ENCODE data around the gene HEMK1.

The HEMK1 gene

DNA sequence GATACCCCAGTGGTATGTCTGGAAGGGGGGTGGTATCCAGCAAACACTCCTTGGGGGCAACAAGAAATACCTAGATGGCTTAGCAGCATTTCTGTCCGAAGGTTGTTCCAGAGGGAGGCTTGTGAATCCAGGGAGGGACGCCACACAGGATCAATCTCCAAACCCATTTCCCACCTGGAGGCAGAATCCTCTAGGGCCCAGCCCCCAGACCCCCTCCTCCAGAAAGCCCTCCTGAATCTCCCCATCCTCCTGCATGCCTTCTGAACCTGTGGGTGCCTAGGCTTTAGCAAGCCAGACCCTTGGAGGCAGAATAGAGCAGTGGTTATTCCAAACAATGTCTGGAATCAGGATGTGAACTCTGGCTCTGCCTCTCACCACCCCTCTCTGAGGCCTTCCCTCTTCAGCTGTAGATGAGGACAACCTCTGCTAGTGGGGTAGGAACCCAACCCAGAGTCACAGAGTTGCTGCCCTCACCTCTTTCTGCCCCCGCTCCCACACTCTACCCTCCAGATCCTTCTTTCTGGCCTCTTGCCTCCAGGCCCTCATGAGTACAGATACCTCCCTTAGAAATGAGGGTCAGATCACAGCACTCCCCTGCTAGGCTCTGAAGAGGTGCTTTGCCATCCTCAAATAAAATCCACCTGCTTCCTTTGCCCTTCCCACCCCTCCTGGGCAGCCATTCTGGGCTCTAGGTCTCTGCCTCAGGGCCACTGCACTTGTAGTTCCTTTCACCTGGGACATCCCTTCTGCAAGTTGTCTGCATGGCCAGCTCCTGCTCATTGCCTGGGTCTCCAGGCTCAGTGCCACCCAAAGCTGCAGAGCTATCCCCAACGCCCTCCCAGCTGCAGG lies 34.2 kb downstream of the HEMK1 start:
- no peak for DNase-seq

- no peak for DNase-seq
These were observed 34.8 kb downstream of the HEMK1 start for GRCh38 chr3:50604110-50604621.

GRCh38 chr3:50604628-50605588 lies 35.6 kb downstream of the HEMK1 start:
- peak in 1 of 2 donors; percentile 65 for DNase-seq

GRCh38 chr3:50605901-50606326 lies 36.6 kb downstream of the HEMK1 start:
- peak in 1 of 2 donors; percentile 24 for DNase-seq

- peak; percentile 34 to 60 for DNase-seq
These were observed 37.3 kb downstream of the HEMK1 start for GRCh38 chr3:50606596-50606995.

DNA sequence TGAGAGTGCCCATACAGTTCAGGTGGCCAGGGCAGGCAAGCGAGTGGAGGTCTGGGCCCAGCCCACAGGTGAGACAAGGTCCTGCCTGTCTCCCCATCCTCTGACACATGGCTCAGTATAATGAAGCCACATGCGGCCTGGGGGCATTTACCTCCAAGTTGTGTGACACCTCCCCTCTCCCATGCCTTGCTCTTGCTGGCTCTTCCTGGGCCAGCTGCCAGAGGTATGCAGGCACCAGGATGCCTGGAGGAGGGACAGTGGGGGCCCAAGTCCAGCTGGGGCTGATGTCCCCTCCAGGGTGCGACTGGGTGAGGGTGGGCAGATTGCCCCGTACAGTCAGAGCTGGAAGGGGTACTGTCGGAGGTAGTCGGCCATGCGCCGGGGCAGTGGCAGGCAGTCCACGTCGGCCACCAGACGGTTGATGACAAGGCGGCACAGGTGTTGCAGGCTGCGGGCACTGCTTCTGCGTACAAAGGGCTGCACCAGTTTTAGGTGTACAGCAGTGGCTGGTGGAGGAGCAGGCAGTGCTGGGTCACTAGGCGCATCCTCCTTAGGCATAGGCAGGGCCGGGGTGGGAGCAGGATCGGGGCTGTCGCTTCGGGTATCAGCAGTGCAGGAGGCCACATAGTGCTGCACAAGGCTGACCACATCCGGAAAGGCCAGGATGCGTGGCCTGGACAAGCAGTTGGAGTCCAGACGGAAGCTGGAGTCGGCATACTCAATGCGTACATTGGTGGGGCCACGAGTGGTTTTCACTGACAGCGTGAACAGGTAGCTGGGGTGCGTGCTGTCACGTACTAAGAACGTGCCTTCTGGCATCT lies 38.2 kb downstream of the HEMK1 start:
- DNase-seq = no peak

GRCh38 chr3:50608278-50608677 lies 39.0 kb downstream of the HEMK1 start:
- no peak for DNase-seq

DNA sequence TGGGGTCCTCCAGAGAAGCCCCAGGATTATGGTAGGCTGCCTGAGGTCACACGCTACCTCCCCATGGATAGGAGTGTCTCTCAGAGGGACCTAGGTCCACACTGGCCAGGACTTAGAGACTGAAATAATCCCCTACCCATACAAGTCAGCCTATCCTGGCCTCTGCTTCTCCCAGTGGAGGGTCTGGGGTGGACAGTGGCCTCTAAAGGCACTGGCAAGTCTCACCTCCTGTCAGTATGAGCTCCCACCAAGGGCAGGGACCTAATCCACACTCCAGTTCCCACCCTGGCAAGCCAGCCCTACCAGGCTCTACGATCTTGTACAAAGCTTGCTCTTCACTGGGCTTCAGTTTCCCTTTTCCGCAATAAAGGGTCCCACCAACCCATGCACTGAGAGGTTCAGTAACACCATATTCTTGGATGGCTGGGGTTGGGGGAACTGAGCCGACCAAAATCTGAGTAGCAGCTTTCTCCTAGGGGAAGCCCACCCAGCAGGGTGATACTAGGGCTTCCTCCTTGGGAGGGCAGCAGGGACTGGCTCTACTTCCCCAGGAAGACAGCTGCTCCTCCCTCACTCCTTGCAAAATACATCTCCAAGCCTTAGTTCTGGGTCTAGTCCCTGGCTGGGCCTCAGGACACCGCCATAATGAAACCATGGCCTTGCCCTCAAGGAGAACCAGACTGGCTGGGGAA lies 39.9 kb downstream of the HEMK1 start:
- DNase-seq = no peak

DNA sequence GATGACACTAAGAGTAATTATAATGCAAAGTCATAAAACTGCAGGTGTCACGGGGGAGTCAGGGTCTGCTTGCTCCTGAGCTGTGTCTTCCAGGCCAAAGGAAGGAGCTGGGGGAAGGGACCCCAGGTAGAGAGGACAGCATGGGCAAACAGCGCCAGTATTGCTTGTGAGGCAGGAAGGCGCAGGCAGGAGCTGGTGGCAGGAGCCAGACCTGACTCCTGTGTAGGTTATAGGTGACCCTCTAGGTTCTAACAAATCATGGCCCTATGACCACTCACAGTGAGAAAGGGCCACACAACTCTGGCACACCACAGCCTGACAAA lies 40.4 kb downstream of the HEMK1 start:
- no peak for DNase-seq

DNA sequence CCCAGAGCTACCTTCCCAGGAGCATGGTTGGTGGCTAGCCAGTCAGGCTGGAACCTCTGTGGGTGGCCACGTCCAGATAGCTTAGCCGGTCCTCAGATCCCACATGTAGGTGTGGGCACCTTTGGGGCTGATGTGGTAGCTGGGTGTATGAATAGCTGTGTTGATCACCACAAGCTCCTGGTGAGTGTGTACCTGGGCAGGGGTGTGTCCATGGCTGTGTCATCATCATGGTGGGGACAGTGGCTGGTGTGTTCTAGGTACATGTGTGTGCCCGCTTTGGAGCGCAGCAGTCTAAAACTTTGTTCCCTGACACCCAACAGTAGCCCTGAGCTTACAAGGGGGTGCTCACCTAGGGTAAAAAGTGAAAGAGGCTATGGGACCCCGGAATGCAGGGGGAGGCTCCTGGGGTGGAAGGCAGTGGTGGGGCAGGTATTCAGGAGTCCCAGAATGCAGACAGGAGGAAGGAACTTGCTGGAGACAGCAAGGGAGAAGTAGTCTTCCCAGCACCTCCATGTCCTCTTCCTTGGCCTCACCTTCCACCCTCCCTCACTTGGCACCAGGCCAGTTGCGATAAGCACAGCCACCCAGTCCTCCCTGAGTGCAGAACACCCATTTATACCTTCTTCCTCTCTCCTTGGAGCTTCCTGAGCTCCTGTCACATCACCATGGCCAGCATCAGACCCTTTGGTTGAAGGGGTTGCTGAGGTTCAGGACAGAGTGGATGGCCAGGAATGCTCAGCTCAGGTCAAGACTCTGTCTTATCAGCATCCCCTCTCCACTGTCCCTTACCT lies 41.1 kb downstream of the HEMK1 start:
- no peak for DNase-seq

DNA sequence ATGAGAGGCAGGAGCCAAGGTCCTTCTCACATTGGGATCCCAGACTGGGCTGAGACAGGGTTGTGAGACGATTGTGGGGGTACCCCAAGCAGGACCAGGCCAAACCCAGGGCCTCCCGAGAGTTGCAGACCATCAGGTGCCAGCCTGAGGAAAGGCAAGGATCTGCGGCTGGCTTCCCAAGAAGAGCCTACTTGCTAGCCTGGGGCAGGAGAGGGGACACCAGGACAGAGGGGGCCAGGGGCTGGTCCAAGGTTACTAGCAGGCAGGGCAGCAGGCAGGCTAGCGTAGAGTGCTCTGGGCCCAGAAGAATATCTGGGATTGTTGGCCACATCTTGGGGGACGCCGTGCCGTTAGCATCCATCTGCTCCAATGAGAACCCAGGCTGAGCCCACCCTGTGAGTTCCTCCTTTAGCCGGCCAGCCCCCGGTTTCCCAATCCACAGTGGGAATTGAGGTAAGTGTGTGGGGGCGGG lies 41.7 kb downstream of the HEMK1 start:
- no peak for DNase-seq

DNA sequence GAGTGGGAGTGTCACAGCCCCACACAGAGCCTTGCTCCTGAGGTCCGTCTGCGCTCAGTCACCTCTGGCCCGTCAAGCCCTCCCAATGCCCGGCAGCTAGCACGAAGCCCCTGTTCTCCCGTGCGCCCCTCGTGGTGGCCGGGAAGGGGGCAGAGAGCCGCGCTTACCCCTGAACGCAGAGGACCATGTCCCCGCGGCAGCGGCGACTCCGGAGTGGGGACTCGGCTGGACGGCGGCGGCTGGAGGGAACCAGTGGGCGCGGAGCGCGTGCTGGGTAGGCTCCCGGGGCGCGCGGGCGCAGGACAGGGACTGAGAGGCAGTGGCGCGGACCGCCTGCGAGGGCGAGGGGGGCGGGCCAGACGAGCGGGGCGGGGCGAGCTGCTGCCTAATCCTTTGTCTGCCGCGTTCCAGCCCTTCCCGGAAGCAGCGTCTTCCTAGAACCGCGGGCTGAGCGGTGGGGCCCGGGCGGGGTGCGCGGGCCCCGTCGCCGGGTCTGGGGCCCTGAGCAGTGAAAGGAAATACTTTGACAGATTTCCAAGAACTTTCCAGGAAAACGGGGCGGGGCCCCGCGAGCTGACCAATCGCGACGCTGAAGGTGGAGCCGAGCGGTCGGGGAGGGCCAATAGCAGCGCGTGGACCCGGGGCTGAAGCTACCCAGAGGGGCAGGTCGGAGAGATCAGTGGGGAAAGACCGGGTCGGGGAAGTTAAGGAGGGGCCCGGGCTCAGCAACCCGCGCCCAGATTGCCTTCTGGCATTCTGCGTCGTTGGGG lies 42.3 kb downstream of the HEMK1 start, which contains the start of gene CISH:
CISH (minus strand) TSS at position 311 of the 770 bp plus-strand sequence; CDS start at position 187, 124 bp downstream.
- peak; percentile 99 for DNase-seq

- no peak for DNase-seq
These were observed 43.0 kb downstream of the HEMK1 start for GRCh38 chr3:50612234-50612882.

- DNase-seq = no peak
These were observed 43.9 kb downstream of the HEMK1 start for GRCh38 chr3:50612970-50613846.

- no peak for DNase-seq
These were observed 45.9 kb downstream of the HEMK1 start for GRCh38 chr3:50615190-50615589.

DNA sequence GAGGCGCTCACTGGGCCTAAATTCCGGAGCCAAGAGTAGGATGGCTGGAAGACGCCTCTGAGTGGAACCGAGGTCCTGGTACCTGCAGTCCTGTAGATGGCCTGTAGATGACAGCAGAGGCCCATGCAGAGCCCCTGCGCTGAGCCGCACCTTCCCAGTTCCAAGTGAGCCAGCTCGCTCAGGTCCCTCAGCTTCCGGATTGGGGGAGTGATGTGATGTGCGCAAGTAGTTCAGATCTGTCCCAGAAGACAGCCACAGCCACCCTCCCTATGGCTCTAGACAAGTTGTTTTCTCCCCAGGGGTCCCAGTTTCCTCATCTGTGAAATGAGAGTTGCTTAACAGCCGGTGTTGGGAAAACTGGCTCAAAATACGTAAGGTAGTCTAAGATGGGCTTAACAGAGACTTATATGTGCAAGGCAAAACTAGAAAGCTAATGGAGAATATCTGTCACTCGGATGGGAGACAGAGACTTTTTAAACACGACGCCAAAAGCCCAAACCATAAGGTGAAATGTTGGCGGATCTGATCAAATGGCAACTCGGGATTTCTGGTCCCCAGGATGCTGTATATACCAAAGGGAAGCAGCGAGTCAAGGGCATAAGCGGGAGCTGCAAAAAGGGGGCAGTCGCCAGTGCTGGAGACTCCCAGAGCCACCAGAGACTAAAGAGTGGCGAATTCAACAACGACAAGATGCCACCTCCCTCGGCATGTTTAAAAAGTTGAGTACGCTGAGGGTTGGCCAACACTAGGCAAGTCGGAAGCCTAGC lies 46.9 kb downstream of the HEMK1 start:
- peak; percentile 83 to 88 for DNase-seq

- peak; percentile 94 to 97 for DNase-seq
These were observed 47.4 kb downstream of the HEMK1 start for GRCh38 chr3:50616770-50617095.
